Motor neuron (in vitro differentiated cells): Measurements from ENCODE around the gene BCR. TPM values are rescaled to one million over a fixed set of nuclear protein-coding genes. Genes with fewer than 3 reads are reported as not detected.

Source experiments
- ATAC-seq, 8 experiments: fragments of 200-7000 bp; cut with Tn5 transposase; replicated peaks in 6 of 8; 2 replicates each; pipeline ENCODE4 v1.8.0; 2021; ENCODE audit warnings: mild to moderate bottlenecking in 8 of 8, moderate library complexity in 8 of 8
- H3K27ac ChIP-seq, 2 donors: fragments of 250-450 bp; sonication (Bioruptor Pico); 2 replicates each; pipeline ENCODE4 v1.9.0; 2021; ENCODE audit warnings: antibody characterized with exemption in 2 of 2, mild to moderate bottlenecking in 2 of 2, moderate library complexity in 1 of 2
- H3K4me1 ChIP-seq, 2 donors: fragments of 250-450 bp; sonication (Bioruptor Pico); replicated peaks in 1 of 2; 2 replicates each; pipeline ENCODE4 v1.6.1; 2021; ENCODE audit warnings: antibody characterized with exemption in 2 of 2, mild to moderate bottlenecking in 2 of 2, moderate library complexity in 1 of 2
- H3K4me3 ChIP-seq, 5 donors: fragments of 250-450 bp; sonication (Bioruptor Pico); 2 replicates each; pipeline ENCODE4 v1.9.0; 2021; ENCODE audit warnings: antibody characterized with exemption in 5 of 5, mild to moderate bottlenecking in 5 of 5, moderate library complexity in 4 of 5
- WGBS, 10 experiments: fragments of 450-650 bp; shearing (Covaris generic); methylation state at CpG; one replicate each; pipeline ENCODE4 v1.0.0; 2022; 5-methylcytosine and 5-hydroxymethylcytosine counted together
- in situ Hi-C, 9 experiments: fragments of 400-800 bp; cut with MboI; loops; one replicate each; pipeline ENCODE4 v1.15.0; 2021; ENCODE audit warnings: low sequenced_read_pairs in 9 of 9, low pct_unique_long_range_greater_than_20kb in 2 of 9; ENCODE audit not compliant: unreplicated experiment in 9 of 9
- total RNA-seq, 8 experiments: library from RNA; unstranded; fragments of 300-600 nt; gene quantifications; 2 replicates each; pipeline versions ENCODE4 v1.2.3 to v1.2.4, GENCODE V29; 2022

The BCR gene
- total RNA-seq, 8 experiments from 2014 or later, result 20.7 to 41.5 (median 28.6) TPM

GRCh38 chr22:23217171-23218052 lies 37.1 kb downstream of the BCR start:
- H3K4me3 ChIP-seq, result no peak overlapping the region
- in situ Hi-C loops, result no loop called here
- peak overlapping the region; percentile 38 to 69 for H3K27ac ChIP-seq
- peak in 1 of 8 experiments; percentile 6 for ATAC-seq
- peaks cover 46 to 57% of the 10 kb centered on the region in 2 donors for H3K4me1 ChIP-seq
- 40 to 100% (median 84%) methylated on average over 1 to 6 of the region's 16 CpGs; no CpG with 5 or more reads in 2 of the 10 experiments for WGBS, 10 experiments

DNA sequence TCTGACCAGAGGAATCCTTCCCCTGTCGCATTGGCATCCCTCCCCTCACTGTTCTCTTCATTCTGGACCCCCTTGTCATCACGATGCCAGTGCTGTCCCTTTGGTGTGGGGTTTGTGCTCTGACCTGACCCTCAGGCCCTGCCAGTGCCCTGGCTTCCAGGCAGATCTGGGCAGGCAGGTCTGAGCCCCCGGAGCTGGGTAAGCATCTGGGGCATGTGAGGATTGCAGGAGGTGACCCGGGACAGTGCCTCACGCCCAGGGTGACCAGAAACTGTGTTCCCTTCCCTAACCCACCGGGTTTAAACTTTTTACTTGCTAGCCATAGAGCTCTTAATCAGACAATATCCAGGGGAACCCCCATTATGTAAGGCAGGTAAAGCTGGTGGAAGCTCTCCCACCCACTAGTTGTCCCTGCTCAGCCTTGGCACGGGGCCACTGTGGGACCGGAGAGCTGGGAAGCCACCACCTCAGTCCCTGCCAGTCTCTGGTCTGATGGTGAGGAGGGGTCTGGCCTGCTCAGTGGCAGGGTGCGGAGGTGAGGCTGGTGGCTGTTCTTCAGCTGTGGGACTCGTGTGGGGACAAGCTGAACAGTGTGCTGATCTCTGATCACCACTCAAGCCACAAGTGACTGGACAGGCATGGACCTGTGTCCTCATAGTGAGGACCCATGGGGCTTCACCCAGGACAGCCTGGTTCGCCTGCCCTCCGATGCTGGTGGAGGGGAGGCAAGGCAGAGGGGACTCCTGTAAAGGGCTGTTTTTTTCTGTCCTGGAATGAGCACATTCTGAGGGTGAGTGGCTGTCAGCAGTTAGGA lies 38.0 kb downstream of the BCR start:
- Histone ChIP-seq H3K27ac (peak overlapping the region; percentile 38 to 69), H3K4me3 (no peak overlapping the region), H3K4me1 (peaks cover 48 to 58% of the 10 kb centered on the region in 2 donors)
- in situ Hi-C loops, result no loop called here
- no peak for ATAC-seq
- WGBS, 10 experiments, result 40 to 100% (median 72%) methylated on average over 1 to 3 of the region's 12 CpGs; no CpG with 5 or more reads in 6 of the 10 experiments

GRCh38 chr22:23218867-23219251 lies 38.5 kb downstream of the BCR start:
- ATAC-seq, result peak; percentile 12 to 94 (median 89)
- in situ Hi-C loops, result no loop called here
- Histone ChIP-seq H3K4me3 (no peak overlapping the region), H3K27ac (peak overlapping the region; percentile 54 to 67), H3K4me1 (peaks cover 53 to 60% of the 10 kb centered on the region in 2 donors)
- 0 to 21% (median 13%) methylated on average over 5 to 7 of the region's 11 CpGs; no CpG with 5 or more reads in 6 of the 10 experiments for WGBS, 10 experiments

DNA sequence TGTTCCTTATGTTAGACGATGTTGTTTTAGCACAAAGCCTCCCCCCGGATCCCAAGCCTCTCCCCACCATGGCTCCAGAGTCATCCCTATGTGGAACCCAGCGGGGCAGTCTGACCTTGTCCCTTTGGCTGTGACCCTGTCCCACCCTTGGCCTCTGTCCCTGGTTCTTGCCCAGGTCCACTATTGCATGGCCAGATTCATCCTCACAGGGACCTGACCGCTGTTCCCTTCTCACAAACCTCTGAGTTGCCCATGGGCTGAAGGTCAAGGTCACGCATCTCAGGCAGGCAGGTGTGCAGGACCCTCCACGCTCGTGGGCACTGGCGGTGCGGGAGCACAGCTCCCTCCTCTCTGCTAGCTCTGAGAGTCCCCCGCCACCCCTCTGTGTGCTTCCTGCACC lies 39.0 kb downstream of the BCR start:
- Histone ChIP-seq H3K4me1 (peaks cover 53 to 60% of the 10 kb centered on the region in 2 donors), H3K27ac (peak overlapping the region; percentile 54 to 67), H3K4me3 (no peak overlapping the region)
- in situ Hi-C loops, result no loop called here
- 42 to 100% (median 93%) methylated on average over 1 to 3 of the region's 10 CpGs; no CpG with 5 or more reads in 5 of the 10 experiments for WGBS, 10 experiments
- no peak for ATAC-seq

- 0 to 100% (median 57%) methylated on average over 1 to 5 of the region's 12 CpGs; no CpG with 5 or more reads in 3 of the 10 experiments for WGBS, 10 experiments
- H3K4me1 ChIP-seq, result peaks cover 58 to 66% of the 10 kb centered on the region in 2 donors
- peak; percentile 5 to 75 (median 43) for ATAC-seq
These were observed 39.6 kb downstream of the BCR start for GRCh38 chr22:23219822-23220484.

GRCh38 chr22:23220485-23221350 lies 40.4 kb downstream of the BCR start:
- Histone ChIP-seq H3K27ac (peak overlapping the region; percentile 54 to 67), H3K4me1 (peaks cover 66 to 74% of the 10 kb centered on the region in 2 donors), H3K4me3 (no peak overlapping the region)
- in situ Hi-C loops, result no loop called here
- 25 to 100% (median 64%) methylated on average over 1 to 5 of the region's 11 CpGs; no CpG with 5 or more reads in 2 of the 10 experiments for WGBS, 10 experiments
- ATAC-seq, result peak in 3 of 8 experiments; percentile 72 to 78 (median 74)

More at GRCh38 chr22:23219822-23220484, 39.6 kb downstream of the BCR start:
- no peak overlapping the region for H3K4me3 ChIP-seq
- in situ Hi-C loops, result no loop called here
- H3K27ac ChIP-seq, result peak overlapping the region; percentile 54 to 67

- Histone ChIP-seq H3K27ac (peak overlapping the region; percentile 54 to 67), H3K4me3 (no peak overlapping the region), H3K4me1 (peaks cover 72 to 74% of the 10 kb centered on the region in 2 donors)
- 86 to 100% (median 100%) methylated on average over 1 of the region's 3 CpGs; no CpG with 5 or more reads in 7 of the 10 experiments for WGBS, 10 experiments
- no peak for ATAC-seq
- in situ Hi-C loops, result no loop called here
These were observed 41.1 kb downstream of the BCR start for GRCh38 chr22:23221351-23221804.

DNA sequence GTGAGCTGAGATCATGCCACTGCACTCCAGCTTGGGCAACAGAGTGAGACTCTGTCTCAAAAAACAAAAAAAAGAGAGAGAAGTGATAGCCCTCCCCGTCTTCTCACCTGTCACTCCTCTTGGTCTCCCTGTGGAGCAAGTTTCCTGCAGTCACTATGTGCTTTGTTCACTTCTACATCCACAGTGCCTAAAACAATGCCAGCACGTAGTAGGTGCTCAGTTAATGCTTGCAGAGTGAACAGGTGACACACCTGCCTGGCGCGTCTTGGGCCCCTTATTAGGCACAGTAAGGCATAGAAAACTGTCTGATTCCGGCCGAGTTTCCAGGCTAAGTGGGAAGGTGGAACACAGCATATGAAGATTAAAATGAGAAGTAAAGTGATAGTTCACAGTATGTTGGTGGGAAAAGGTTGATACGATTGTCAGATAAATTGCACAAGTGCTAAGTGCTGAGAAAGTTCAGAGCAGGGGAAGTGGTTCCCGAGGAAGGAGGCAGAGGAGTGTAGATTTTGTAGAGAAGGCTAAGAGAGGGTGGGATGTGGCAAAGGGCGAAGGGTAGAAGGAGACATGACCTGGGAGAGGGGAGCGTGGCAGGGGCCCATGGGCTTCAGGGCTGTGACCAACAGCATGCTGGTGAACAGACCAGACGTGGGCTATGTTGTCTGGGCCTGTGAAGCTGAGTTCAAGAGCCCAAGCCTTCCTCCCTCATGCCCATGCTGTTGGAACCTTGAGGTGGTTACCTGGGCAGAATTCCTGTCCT lies 41.9 kb downstream of the BCR start:
- ATAC-seq, result no peak
- WGBS, 10 experiments, result 85 to 100% (median 93%) methylated on average over 3 to 9 of the region's 11 CpGs; no CpG with 5 or more reads in 2 of the 10 experiments
- Histone ChIP-seq H3K4me3 (no peak overlapping the region), H3K4me1 (peaks cover 80% of the 10 kb centered on the region in 2 donors), H3K27ac (peak overlapping the region in 1 of 2 donors; percentile 67)
- in situ Hi-C loops, result no loop called here

- no peak for ATAC-seq
- H3K27ac ChIP-seq, result peak overlapping the region in 1 of 2 donors; percentile 67
- in situ Hi-C loops, result no loop called here
These were observed 42.7 kb downstream of the BCR start for GRCh38 chr22:23222793-23223568.

DNA sequence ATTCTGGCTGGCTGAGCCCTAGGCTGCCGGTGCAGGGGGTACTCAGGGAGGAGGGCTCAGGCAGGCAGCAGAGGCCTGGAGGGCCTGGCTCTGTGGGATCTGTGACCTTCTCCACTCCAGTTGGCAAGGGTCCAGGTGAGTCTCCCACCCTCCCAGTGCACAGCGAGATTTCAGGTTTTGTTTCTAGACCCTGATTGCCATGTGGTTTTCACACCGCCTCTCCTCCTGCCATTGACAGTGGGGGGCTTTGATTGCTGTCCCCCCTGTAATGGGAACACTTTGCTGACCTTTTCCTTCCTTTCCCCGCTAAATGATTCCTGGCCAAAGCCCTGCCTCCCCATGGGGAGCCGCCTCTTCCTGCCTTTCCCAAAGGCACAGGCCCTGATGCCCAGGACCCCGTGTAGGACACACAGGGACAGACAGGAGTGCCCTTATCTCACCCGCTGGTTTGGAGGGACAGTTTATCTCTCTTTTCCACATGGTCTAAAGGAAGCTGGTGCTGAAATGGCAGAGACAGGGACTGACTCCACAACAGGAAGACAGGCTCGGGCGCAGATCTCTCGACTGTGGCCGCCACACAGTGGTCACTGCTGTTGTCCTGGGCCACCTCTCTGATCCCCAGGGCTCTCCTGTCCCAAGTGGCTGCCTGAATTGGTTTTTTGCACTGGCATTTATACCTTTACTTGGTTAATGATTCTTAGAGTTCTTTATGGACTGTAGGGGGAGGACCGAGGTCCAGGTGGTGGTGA lies 43.4 kb downstream of the BCR start:
- Histone ChIP-seq H3K4me1 (peaks cover 72 to 74% of the 10 kb centered on the region in 2 donors), H3K27ac (peak overlapping the region; percentile 65 to 66), H3K4me3 (no peak overlapping the region)
- in situ Hi-C loops, result no loop called here
- no peak for ATAC-seq
- 80 to 100% (median 93%) methylated on average over 1 to 3 of the region's 12 CpGs; no CpG with 5 or more reads in 2 of the 10 experiments for WGBS, 10 experiments

More at GRCh38 chr22:23222793-23223568, 42.7 kb downstream of the BCR start:
- H3K4me1 ChIP-seq, result peaks cover 78 to 81% of the 10 kb centered on the region in 2 donors
- no peak overlapping the region for H3K4me3 ChIP-seq
- WGBS, 10 experiments, result 0 to 100% (median 92%) methylated on average over 1 to 2 of the region's 4 CpGs; no CpG with 5 or more reads in 4 of the 10 experiments
